ENCODE data around the gene FIGLA.

- TF ChIP-seq POLR2A (IDR thresholded peaks at IDR 0.05) (no peak), CTCF (IDR thresholded peaks at IDR 0.05) (no peak)
These were observed 47.8 kb upstream of the FIGLA start for GRCh38 chr2:70837980-70838925.

All from thyroid gland (tissue), 4 donors.